ENCODE results near the gene LRP1-AS. TPM values are rescaled to one million over a fixed set of nuclear protein-coding genes. Genes with fewer than 3 reads are reported as not detected.

Gene LRP1-AS
- total RNA-seq, 1 experiment from 2014 or later, result not detected

DNA sequence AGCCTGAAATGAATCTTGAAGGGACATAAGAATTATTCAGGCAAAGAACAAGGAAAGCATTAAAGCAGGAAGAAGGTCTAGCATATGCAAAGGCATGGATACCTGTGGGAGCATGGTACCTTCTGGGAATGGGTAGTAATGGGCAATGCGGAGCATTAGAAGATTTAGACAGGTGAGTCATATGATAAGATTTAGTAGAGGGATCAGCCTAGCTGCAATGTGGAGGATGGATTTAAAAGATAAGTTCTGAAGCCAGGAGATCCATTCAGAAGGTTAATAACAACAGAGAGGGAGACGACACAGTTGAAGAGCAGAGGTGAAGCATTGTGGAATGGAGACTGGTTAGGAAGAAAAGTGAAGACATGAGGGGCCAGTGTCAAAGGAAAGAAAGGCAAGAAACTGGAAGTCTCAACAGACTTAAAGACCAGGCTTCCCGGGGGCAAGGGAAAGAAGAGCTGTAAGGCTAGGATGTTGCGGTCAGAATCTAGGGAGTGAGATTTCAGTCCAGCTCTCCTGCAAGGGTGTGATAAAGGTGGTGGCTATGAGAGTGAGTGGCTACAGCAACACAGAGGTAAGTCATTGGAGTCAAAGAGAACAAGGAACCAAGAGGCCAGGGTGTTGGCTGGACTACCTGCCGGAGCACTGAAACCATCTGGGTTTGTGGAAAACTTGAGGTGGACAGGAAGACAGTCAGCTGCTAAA is 30.7 kb downstream of the LRP1-AS start:
- no peaks in the 10 kb centered on the region for H3K36me3 ChIP-seq (ENCODE audit: low read depth, low read length)
- H3K27ac ChIP-seq (ENCODE audit: low read length), result no peak overlapping the region
- H3K9me3 ChIP-seq (ENCODE audit: low read length), result no peaks in the 10 kb centered on the region
- no peaks in the 10 kb centered on the region for H3F3A ChIP-seq (ENCODE audit: low read length, unreplicated experiment)
- no peaks in the 10 kb centered on the region for H3K79me2 ChIP-seq (ENCODE audit: low read length)
- ChIA-PET CTCF (interaction anchor here (0.6 kb wide), 1 partner anchor 66 kb away, joined by 3 read pairs; no protein-coding TSS in a partner anchor), POLR2A (ENCODE audit: unreplicated experiment) (no interaction called here)
- DNase-seq, result no peak
- no peak for ATAC-seq
- intact Hi-C loops (cut with micrococcal nuclease), result no loop called here
- peaks cover 29% of the 10 kb centered on the region for H3K4me1 ChIP-seq (ENCODE audit: insufficient read depth, low read length)
- no peaks in the 10 kb centered on the region for H3K9me2 ChIP-seq (replicated peaks; ENCODE audit: low read length)
- H3K4me2 ChIP-seq (ENCODE audit: low read length), result no peak overlapping the region
- no peaks in the 10 kb centered on the region for H4K20me1 ChIP-seq (ENCODE audit: low read length)
- no peak overlapping the region for H3K9ac ChIP-seq (ENCODE audit: low read length)
- H3K27me3 ChIP-seq (ENCODE audit: low read length), result no peaks in the 10 kb centered on the region
- BruUV-seq (replicated peaks), result no TSS peak
- no peak overlapping the region for H3K4me3 ChIP-seq (ENCODE audit: low read length)
- H2AFZ ChIP-seq (ENCODE audit: low read length), result no peak overlapping the region
- TF ChIP-seq, protein P1, sequence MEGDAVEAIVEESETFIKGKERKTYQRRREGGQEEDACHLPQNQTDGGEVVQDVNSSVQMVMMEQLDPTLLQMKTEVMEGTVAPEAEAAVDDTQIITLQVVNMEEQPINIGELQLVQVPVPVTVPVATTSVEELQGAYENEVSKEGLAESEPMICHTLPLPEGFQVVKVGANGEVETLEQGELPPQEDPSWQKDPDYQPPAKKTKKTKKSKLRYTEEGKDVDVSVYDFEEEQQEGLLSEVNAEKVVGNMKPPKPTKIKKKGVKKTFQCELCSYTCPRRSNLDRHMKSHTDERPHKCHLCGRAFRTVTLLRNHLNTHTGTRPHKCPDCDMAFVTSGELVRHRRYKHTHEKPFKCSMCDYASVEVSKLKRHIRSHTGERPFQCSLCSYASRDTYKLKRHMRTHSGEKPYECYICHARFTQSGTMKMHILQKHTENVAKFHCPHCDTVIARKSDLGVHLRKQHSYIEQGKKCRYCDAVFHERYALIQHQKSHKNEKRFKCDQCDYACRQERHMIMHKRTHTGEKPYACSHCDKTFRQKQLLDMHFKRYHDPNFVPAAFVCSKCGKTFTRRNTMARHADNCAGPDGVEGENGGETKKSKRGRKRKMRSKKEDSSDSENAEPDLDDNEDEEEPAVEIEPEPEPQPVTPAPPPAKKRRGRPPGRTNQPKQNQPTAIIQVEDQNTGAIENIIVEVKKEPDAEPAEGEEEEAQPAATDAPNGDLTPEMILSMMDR (conservative IDR thresholded peaks at IDR 0.05; ENCODE audit: low read depth, low read length), result no peak
- TF ChIP-seq EZH2 (IDR thresholded peaks at IDR 0.05; ENCODE audit: low read length, unreplicated experiment), result no peak
- TF ChIP-seq EZH2phosphoT487 (IDR thresholded peaks at IDR 0.05; ENCODE audit: borderline replicate concordance, low read length), result no peak

DNA sequence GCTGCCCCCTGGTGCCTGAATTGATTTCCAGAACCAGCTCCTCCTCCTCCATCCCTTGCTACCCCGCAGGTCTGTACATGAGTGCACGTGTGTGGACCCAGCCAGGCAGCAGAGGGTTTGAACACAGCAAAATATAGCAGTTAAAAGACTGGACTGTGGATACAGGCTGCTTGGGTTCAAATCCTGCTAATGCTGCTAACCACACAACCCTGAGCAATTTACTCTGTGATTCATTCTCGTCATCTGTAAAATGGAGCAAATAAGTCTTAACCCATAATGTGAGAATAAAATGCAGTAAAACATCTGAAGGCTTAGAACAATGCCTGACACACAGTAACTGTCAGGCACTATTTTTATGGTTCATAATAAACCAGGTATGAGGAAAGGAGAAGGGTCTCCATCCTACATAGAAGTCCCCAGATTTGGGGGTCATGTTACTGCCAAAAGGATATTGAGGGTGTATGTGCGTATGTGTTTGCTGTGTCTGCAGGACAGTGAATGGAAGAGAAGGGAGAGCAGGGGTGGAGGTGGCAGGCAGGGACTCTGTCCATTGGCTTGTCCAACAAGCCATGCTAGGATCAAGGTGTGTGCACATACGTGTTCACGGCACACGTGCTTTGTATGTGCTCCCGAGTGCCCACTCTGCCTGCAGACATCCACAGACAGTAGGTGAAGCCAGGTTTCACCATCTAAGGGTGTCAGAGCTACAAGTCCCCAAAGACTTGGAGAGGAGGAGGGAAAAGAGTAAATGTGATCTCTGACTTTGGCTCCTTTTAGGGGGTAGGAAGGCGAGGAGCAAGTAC is 34.7 kb downstream of the LRP1-AS start:
- Histone ChIP-seq H3K4me3 (ENCODE audit: low read length) (peak overlapping the region; percentile 69; the same call in 1 of the 2 replicates), H3K4me1 (ENCODE audit: insufficient read depth, low read length) (peaks cover 32% of the 10 kb centered on the region), H3K27me3 (ENCODE audit: low read length) (no peaks in the 10 kb centered on the region), H3K9ac (ENCODE audit: low read length) (peak overlapping the region; percentile 6; the same call in 1 of the 2 replicates), H3K9me3 (ENCODE audit: low read length) (no peaks in the 10 kb centered on the region), H3K79me2 (ENCODE audit: low read length) (no peaks in the 10 kb centered on the region), H3K36me3 (ENCODE audit: low read depth, low read length) (no peaks in the 10 kb centered on the region), H3K27ac (ENCODE audit: low read length) (peak overlapping the region; percentile 82), H3K9me2 (replicated peaks; ENCODE audit: low read length) (no peaks in the 10 kb centered on the region), H3F3A (ENCODE audit: low read length, unreplicated experiment) (no peaks in the 10 kb centered on the region), H3K4me2 (ENCODE audit: low read length) (peak overlapping the region; percentile 95), H2AFZ (ENCODE audit: low read length) (peak overlapping the region; percentile 74), H4K20me1 (ENCODE audit: low read length) (no peaks in the 10 kb centered on the region)
- DNase-seq, result no peak
- no peak for ATAC-seq
- ChIA-PET CTCF (interaction anchor here (0.8 to 2.6 kb wide), 8 partner anchors 11 to 104 kb away, joined by 4 to 78 read pairs (median 8); partner anchors contain the start of genes NAB2 and NEMP1), POLR2A (ENCODE audit: unreplicated experiment) (interaction anchor here (0.5 to 1.5 kb wide), 6 partner anchors 15 to 117 kb away, joined by 3 to 11 read pairs (median 6); partner anchors contain the start of gene LRP1)
- intact Hi-C loops (cut with micrococcal nuclease), result loop anchor here (1.0 kb wide), 2 partner anchors 43 to 104 kb away; no protein-coding TSS in a partner anchor
- BruUV-seq (replicated peaks), result no TSS peak
- TF ChIP-seq EZH2phosphoT487 (IDR thresholded peaks at IDR 0.05; ENCODE audit: borderline replicate concordance, low read length) (no peak), EZH2 (IDR thresholded peaks at IDR 0.05; ENCODE audit: low read length, unreplicated experiment) (no peak)
- TF ChIP-seq, protein P1 (conservative IDR thresholded peaks at IDR 0.05; ENCODE audit: low read depth, low read length), result peak; percentile 91; the same call in 1 of the 2 replicates
